MCF 10A (cell line): ENCODE results near the gene ZNF735. TPM values are rescaled to one million over a fixed set of nuclear protein-coding genes. Genes with fewer than 3 reads are reported as not detected.

Experiments
- BruUV-seq: library from RNA; stranded (reverse); fragments of 400-500 nt; replicated peaks from 2 replicates; lab custom pipeline; 2021; lab: Mats Ljungman, UMichigan
- CTCF ChIA-PET: fragments of 300-600 bp; sonication (Branson Sonifier 250); formaldehyde crosslinking; extraction: SDS; loops from one replicate; lab custom pipeline; 2021; ENCODE audit warnings: antibody characterized with exemption, inconsistent platforms; lab: Yijun Ruan, JAX
- POLR2A ChIA-PET: fragments of 300-600, 350-650 bp; sonication (Branson Sonifier 250); formaldehyde crosslinking; extraction: SDS; loops from one replicate; lab custom pipeline; 2020; ENCODE audit warnings: antibody characterized with exemption, inconsistent platforms; lab: Yijun Ruan, JAX
- DNase-seq: peaks from one replicate; pipeline ENCODE4 v3.0.0-alpha.2; 2018; ENCODE audit not compliant: unreplicated experiment
- H3K27ac Mint-ChIP-seq: one replicate; pipeline ENCODE4 v1.8.0; 2022; ENCODE audit warnings: mild to moderate bottlenecking, low read depth, mixed read lengths; ENCODE audit not compliant: unreplicated experiment
- H3K27me3 Mint-ChIP-seq: one replicate; pipeline ENCODE4 v1.8.0; 2022; ENCODE audit warnings: mixed read lengths; ENCODE audit not compliant: insufficient read depth, unreplicated experiment
- H3K36me3 Mint-ChIP-seq: one replicate; pipeline ENCODE4 v1.8.0; 2022; ENCODE audit warnings: mild to moderate bottlenecking, moderate library complexity, mixed read lengths; ENCODE audit not compliant: insufficient read depth, unreplicated experiment
- H3K4me1 Mint-ChIP-seq: one replicate; pipeline ENCODE4 v1.8.0; 2022; ENCODE audit warnings: mixed read lengths; ENCODE audit not compliant: insufficient read depth, unreplicated experiment
- H3K4me3 Mint-ChIP-seq: one replicate; pipeline ENCODE4 v1.8.0; 2022; ENCODE audit warnings: mild to moderate bottlenecking, moderate library complexity, mixed read lengths; ENCODE audit not compliant: unreplicated experiment
- H3K9me3 Mint-ChIP-seq: one replicate; pipeline ENCODE4 v1.8.0; 2022; ENCODE audit warnings: mixed read lengths; ENCODE audit not compliant: unreplicated experiment
- intact Hi-C: fragments of 100-400 bp; cut with micrococcal nuclease; formaldehyde crosslinking; loops from 2 replicates; pipeline ENCODE4 v1.14.1; 2022
- total RNA-seq: library from RNA; stranded (reverse); gene quantifications from 2 replicates; pipeline ENCODE4 v1.2.3, GENCODE V29; 2022
- TF ChIP-seq, protein P1 (sequence below): fragments of 200-600 bp; IDR thresholded peaks from one replicate; pipeline ENCODE4 v1.8.0; 2022; ENCODE audit warnings: antibody characterized with exemption, mild to moderate bottlenecking; ENCODE audit not compliant: unreplicated experiment

Gene ZNF735
- total RNA-seq, 1 experiment from 2014 or later: not detected

DNA sequence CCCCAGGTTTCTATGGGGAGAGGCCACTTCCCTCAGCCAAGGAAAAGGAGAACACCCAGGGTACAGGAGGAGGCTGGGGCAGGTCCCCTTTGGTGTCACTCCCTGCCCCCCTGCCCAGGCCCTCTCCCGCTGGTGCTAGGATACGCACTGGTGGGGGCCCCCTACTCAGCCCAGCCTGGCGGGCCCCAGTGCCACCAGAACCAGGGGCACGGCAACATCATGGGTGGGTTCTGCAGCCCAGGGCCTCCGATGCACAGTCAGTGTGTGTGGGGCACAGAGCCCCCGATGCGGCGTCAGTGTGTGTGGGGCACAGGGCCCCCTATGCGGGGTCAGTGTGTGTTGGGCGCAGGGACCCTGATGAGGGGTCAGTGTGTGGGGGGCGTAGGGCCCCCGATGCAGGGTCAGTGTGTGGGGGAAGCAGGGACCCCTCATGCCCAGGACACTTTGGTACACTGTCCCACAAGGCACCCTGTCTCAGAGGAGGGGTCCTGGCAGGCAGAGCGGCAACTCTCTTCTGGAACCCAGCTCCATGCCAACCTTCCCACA is 23.1 kb upstream of the ZNF735 start:
- Mint-ChIP-seq H3K27me3 (no peaks in the 10 kb centered on the region), H3K4me3 (no peak overlapping the region), H3K36me3 (no peaks in the 10 kb centered on the region), H3K9me3 (peaks cover 20% of the 10 kb centered on the region), H3K27ac (no peak overlapping the region), H3K4me1 (no peaks in the 10 kb centered on the region)
- intact Hi-C loops: no loop called here
- DNase-seq: no peak
- no TSS peak for BruUV-seq
- TF ChIP-seq, protein P1, sequence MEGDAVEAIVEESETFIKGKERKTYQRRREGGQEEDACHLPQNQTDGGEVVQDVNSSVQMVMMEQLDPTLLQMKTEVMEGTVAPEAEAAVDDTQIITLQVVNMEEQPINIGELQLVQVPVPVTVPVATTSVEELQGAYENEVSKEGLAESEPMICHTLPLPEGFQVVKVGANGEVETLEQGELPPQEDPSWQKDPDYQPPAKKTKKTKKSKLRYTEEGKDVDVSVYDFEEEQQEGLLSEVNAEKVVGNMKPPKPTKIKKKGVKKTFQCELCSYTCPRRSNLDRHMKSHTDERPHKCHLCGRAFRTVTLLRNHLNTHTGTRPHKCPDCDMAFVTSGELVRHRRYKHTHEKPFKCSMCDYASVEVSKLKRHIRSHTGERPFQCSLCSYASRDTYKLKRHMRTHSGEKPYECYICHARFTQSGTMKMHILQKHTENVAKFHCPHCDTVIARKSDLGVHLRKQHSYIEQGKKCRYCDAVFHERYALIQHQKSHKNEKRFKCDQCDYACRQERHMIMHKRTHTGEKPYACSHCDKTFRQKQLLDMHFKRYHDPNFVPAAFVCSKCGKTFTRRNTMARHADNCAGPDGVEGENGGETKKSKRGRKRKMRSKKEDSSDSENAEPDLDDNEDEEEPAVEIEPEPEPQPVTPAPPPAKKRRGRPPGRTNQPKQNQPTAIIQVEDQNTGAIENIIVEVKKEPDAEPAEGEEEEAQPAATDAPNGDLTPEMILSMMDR: no peak
- ChIA-PET CTCF (no interaction called here), POLR2A (no interaction called here)

DNA sequence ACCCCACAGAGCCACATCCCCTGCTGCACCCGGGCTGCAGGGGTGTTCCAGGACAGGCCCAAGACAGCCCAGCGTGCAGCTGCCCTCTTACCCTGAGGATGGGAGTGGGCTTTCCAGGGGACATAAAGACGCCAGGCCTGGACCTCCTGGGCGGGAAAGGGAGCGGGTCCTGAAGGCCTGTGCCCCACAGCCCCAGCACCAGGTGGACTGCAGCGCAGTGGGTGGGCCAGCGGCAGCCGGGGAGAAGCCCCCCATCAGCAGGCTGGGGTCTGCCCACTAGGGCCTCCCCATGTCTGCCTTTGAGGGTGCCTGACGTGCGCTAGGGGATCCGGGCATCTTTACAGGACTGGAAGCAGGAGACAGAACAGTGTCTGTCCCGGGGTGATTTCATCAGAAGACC is 22.6 kb upstream of the ZNF735 start:
- DNase-seq: no peak
- H3K27ac Mint-ChIP-seq: no peak overlapping the region
- H3K36me3 Mint-ChIP-seq: no peaks in the 10 kb centered on the region
- H3K4me1 Mint-ChIP-seq: no peaks in the 10 kb centered on the region
- ChIA-PET CTCF (no interaction called here), POLR2A (no interaction called here)
- BruUV-seq: no TSS peak
- intact Hi-C loops: no loop called here
- no peaks in the 10 kb centered on the region for H3K27me3 Mint-ChIP-seq
- TF ChIP-seq, protein P1: no peak
- no peak overlapping the region for H3K4me3 Mint-ChIP-seq
- H3K9me3 Mint-ChIP-seq: peaks cover 20% of the 10 kb centered on the region

DNA sequence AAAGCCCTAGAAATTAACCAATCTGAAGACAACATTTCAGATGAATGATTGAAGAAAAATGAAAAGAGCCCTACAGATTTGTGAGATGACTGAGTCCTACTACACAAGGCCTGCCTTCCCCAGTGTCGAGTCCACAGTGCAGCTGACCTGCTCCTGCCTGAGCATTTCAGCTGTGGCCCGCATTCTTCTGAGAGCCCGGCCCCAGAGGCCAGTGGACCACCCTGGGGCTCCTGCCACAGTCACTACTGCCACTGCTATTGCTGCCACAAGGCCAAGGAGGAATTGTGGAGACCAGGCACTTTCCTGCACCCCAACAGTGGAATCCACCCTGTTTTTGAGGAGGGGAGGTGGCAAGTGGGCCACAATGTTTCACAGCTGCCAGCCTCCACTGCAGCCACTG is 19.6 kb upstream of the ZNF735 start:
- intact Hi-C loops: no loop called here

DNA sequence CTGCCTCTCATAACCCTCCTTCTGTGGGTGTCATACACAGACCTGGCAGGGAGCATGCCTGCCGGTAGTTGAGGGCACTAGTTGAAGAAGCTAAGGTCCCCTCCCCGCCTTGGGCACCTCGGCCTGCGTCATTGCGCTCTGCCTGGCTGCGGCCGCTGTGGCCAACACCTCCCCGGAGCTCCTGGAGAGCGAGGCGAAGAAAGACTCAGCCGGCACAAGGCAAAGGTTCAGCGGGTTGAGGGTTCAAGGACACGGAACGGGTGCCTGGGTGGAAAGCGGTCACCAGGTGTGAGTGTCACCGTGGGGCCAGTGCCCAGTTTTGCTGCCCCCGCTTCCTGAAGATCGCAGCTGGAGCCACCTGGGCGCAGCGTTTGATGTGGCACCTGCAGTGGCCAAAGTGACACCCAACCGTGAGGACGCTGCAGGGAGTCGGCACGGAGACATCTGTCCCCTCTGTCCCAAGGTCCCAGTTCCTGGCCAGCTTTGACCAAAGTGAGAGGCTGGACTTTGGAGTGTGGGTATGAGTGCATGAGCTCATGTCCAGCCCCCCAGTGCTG is 14.8 kb upstream of the ZNF735 start:
- intact Hi-C loops: no loop called here
- Mint-ChIP-seq H3K4me1 (no peaks in the 10 kb centered on the region), H3K36me3 (peaks cover 4% of the 10 kb centered on the region), H3K27ac (no peak overlapping the region), H3K4me3 (no peak overlapping the region), H3K9me3 (peaks cover 15% of the 10 kb centered on the region), H3K27me3 (no peaks in the 10 kb centered on the region)
- CTCF ChIA-PET: interaction anchor here (0.8 kb wide), 1 partner anchor 147 kb away, joined by 5 read pairs; the partner anchor contains the start of gene ZNF727
- TF ChIP-seq, protein P1: no peak
- no TSS peak for BruUV-seq
- DNase-seq: no peak
- POLR2A ChIA-PET: no interaction called here

More for the DNA sequence above, 19.6 kb upstream of the ZNF735 start:
- no peaks in the 10 kb centered on the region for H3K36me3 Mint-ChIP-seq
- TF ChIP-seq, protein P1: no peak
- H3K27me3 Mint-ChIP-seq: no peaks in the 10 kb centered on the region
- CTCF ChIA-PET: no interaction called here
- H3K4me1 Mint-ChIP-seq: no peaks in the 10 kb centered on the region
- no peak for DNase-seq
- peaks cover 8% of the 10 kb centered on the region for H3K9me3 Mint-ChIP-seq
- no TSS peak for BruUV-seq
- H3K27ac Mint-ChIP-seq: no peak overlapping the region
- POLR2A ChIA-PET: no interaction called here
- no peak overlapping the region for H3K4me3 Mint-ChIP-seq
